Upper lobe of left lung (tissue), 4 donors: ENCODE results near the gene CDH9.

ENCODE experiments used
- POLR2A ChIP-seq, 4 donors: fragments of 450-650 bp; IDR thresholded peaks; one replicate each; pipeline ENCODE4 v1.5.1; 2016 to 2017; ENCODE audit warnings: antibody characterized with exemption in 4 of 4, mild to moderate bottlenecking in 2 of 4
- POLR2AphosphoS5 ChIP-seq, 2 donors: sonication (generic); formaldehyde crosslinking; IDR thresholded peaks; one replicate each; pipeline ENCODE4 v1.5.1; 2017; ENCODE audit warnings: antibody characterized with exemption in 2 of 2
- TF ChIP-seq, protein P1 (sequence below), 6 experiments: fragments of 450-650 bp in 4 of 6; fragments of 200-600 bp in 2 of 6; sonication (generic) in 2 of 6; IDR thresholded peaks; one replicate each; pipeline ENCODE4 v1.5.1; 2016 to 2019; ENCODE audit warnings: antibody characterized with exemption in 6 of 6

DNA sequence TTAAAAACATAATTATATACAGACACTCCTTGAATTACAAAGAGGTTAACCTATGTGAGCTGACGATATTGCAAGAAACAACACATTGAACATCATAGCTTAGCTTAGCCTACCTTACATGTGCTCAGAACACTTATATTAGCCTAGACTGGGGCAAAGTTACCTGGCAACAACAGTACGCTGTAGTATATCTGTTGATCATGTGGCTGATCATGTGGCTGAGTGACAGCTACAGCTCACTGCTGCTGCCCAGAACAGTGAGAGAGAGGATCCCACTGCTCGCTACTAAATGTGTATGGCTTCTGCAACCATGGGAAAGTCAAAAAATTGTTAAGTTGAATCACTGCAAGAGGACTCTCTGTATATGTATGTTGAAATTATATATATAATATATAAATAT, 169.9 kb downstream of the CDH9 start:
- TF ChIP-seq, protein P1, sequence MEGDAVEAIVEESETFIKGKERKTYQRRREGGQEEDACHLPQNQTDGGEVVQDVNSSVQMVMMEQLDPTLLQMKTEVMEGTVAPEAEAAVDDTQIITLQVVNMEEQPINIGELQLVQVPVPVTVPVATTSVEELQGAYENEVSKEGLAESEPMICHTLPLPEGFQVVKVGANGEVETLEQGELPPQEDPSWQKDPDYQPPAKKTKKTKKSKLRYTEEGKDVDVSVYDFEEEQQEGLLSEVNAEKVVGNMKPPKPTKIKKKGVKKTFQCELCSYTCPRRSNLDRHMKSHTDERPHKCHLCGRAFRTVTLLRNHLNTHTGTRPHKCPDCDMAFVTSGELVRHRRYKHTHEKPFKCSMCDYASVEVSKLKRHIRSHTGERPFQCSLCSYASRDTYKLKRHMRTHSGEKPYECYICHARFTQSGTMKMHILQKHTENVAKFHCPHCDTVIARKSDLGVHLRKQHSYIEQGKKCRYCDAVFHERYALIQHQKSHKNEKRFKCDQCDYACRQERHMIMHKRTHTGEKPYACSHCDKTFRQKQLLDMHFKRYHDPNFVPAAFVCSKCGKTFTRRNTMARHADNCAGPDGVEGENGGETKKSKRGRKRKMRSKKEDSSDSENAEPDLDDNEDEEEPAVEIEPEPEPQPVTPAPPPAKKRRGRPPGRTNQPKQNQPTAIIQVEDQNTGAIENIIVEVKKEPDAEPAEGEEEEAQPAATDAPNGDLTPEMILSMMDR (IDR thresholded peaks at IDR 0.05), result no peak
- TF ChIP-seq POLR2A (IDR thresholded peaks at IDR 0.05) (no peak), POLR2AphosphoS5 (IDR thresholded peaks at IDR 0.05) (no peak)
